OCI-LY1 (cell line): Measurements from ENCODE around the gene IPO4.

Experiments
- CTCF ChIP-seq: fragments of 200-600 bp; sonication (generic), shearing (Covaris generic); IDR thresholded peaks from 2 replicates; pipeline ENCODE4 v1.5.1; 2017; ENCODE audit warnings: mild to moderate bottlenecking, antibody characterized with exemption, low read length, moderate library complexity, mixed read lengths
- EZH2 ChIP-seq: fragments of 200-600 bp; sonication (generic), shearing (Covaris generic); IDR thresholded peaks from 2 replicates; pipeline ENCODE4 v1.8.0; 2017; ENCODE audit warnings: borderline replicate concordance, mixed run types, mild to moderate bottlenecking, antibody characterized with exemption, low read length, moderate library complexity, mixed read lengths

DNA sequence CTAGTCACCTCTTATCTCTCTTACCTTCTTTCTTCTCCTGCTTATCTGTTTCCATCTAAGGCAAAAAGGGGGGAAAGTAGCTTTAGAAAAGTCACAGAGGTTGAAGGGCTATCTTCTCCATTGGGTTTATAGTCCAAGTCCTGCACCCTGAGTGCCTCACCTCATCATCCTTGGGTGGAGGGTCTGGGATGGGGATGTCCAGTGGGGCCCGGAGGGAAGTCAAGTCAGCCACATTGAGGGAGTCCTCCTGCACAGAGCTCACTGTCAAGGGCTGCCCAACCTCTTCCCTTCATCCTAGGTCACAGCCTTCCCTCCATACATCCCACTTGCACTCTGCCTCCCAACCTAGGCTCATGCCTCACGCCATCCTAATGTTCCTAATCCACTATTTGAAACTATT is 43.4 kb downstream of the IPO4 start:
- TF ChIP-seq CTCF (no peak), EZH2 (no peak)
